Glutamatergic neuron (in vitro differentiated cells): ENCODE measurements around the gene HDAC6. TPM values are rescaled to one million over a fixed set of nuclear protein-coding genes. Genes with fewer than 3 reads are reported as not detected.
A peak's percentile ranks its signal among the peaks of the same experiment; 100 is the strongest.

ENCODE experiments used
- DNase-seq: peaks from one replicate; pipeline ENCODE4 v3.0.0; 2022
- H3K27ac Mint-ChIP-seq: one replicate; pipeline ENCODE4 v1.8.0; 2020; ENCODE audit warnings: mild to moderate bottlenecking, mixed read lengths, inconsistent platforms; ENCODE audit not compliant: unreplicated experiment
- H3K27me3 Mint-ChIP-seq: one replicate; pipeline ENCODE4 v1.8.0; 2020; ENCODE audit warnings: mild to moderate bottlenecking, moderate library complexity, mixed read lengths, inconsistent platforms; ENCODE audit not compliant: unreplicated experiment
- H3K36me3 Mint-ChIP-seq: one replicate; pipeline ENCODE4 v1.8.0; 2020; ENCODE audit warnings: mild to moderate bottlenecking, mixed read lengths, inconsistent platforms; ENCODE audit not compliant: unreplicated experiment
- H3K4me1 Mint-ChIP-seq: one replicate; pipeline ENCODE4 v1.8.0; 2020; ENCODE audit warnings: mild to moderate bottlenecking, low read depth, mixed read lengths, inconsistent platforms; ENCODE audit not compliant: unreplicated experiment
- H3K4me3 Mint-ChIP-seq: one replicate; pipeline ENCODE4 v1.8.0; 2020; ENCODE audit warnings: mild to moderate bottlenecking, mixed read lengths, inconsistent platforms; ENCODE audit not compliant: unreplicated experiment
- H3K9me3 Mint-ChIP-seq: one replicate; pipeline ENCODE4 v1.8.0; 2020; ENCODE audit warnings: mild to moderate bottlenecking, moderate library complexity, mixed read lengths, inconsistent platforms; ENCODE audit not compliant: unreplicated experiment
- total RNA-seq: library from RNA; stranded (reverse); fragmentation: NEBNext Ultra II Directional; extraction: Animal tissue kit (Norgen Biotek cat#: 25700); gene quantifications from one replicate; pipeline ENCODE4 v1.2.1, GENCODE V29; 2021; ENCODE audit not compliant: unreplicated experiment
- TF ChIP-seq, protein P1 (sequence below): fragments of 200-600 bp; sonication (generic); IDR thresholded peaks from one replicate; pipeline ENCODE4 v1.5.0; 2021; ENCODE audit not compliant: partially characterized antibody, unreplicated experiment

HDAC6 gene
- total RNA-seq, 1 donor from 2014 or later, result 264 TPM

DNA sequence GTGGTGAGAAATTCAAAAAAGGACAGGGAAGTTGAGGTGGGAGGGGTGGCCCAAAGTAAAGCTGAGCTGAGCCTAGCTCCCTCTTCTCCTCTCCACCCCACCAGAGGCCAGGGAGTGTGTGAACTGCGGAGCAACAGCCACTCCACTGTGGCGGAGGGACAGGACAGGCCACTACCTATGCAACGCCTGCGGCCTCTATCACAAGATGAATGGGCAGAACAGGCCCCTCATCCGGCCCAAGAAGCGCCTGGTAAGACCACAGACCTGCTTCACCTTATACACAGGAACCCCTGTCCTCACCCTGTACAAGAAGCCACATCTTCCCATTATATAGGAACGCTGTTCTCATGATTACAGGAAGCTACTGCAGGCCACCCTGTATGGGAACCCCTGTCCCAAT is 9.6 kb upstream of the HDAC6 start:
- Mint-ChIP-seq H3K27ac (no peak overlapping the region), H3K4me1 (peaks cover 5% of the 10 kb centered on the region), H3K36me3 (no peaks in the 10 kb centered on the region), H3K4me3 (no peak overlapping the region), H3K27me3 (no peaks in the 10 kb centered on the region), H3K9me3 (peaks cover 5% of the 10 kb centered on the region)
- DNase-seq, result no peak
- TF ChIP-seq, protein P1, sequence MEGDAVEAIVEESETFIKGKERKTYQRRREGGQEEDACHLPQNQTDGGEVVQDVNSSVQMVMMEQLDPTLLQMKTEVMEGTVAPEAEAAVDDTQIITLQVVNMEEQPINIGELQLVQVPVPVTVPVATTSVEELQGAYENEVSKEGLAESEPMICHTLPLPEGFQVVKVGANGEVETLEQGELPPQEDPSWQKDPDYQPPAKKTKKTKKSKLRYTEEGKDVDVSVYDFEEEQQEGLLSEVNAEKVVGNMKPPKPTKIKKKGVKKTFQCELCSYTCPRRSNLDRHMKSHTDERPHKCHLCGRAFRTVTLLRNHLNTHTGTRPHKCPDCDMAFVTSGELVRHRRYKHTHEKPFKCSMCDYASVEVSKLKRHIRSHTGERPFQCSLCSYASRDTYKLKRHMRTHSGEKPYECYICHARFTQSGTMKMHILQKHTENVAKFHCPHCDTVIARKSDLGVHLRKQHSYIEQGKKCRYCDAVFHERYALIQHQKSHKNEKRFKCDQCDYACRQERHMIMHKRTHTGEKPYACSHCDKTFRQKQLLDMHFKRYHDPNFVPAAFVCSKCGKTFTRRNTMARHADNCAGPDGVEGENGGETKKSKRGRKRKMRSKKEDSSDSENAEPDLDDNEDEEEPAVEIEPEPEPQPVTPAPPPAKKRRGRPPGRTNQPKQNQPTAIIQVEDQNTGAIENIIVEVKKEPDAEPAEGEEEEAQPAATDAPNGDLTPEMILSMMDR, result no peak

DNA sequence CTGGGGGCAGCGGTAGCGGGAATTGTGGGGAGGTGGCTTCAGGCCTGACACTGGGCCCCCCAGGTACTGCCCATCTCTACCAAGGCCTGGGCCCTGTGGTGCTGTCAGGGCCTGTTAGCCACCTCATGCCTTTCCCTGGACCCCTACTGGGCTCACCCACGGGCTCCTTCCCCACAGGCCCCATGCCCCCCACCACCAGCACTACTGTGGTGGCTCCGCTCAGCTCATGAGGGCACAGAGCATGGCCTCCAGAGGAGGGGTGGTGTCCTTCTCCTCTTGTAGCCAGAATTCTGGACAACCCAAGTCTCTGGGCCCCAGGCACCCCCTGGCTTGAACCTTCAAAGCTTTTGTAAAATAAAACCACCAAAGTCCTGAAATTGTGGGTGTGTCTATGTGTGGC is 7.9 kb upstream of the HDAC6 start:
- no peak overlapping the region for H3K27ac Mint-ChIP-seq
- peaks cover 5% of the 10 kb centered on the region for H3K9me3 Mint-ChIP-seq
- no peaks in the 10 kb centered on the region for H3K36me3 Mint-ChIP-seq
- no peak for DNase-seq
- TF ChIP-seq, protein P1, result no peak
- H3K4me1 Mint-ChIP-seq, result peaks cover 3% of the 10 kb centered on the region
- no peak overlapping the region for H3K4me3 Mint-ChIP-seq
- no peaks in the 10 kb centered on the region for H3K27me3 Mint-ChIP-seq

DNA sequence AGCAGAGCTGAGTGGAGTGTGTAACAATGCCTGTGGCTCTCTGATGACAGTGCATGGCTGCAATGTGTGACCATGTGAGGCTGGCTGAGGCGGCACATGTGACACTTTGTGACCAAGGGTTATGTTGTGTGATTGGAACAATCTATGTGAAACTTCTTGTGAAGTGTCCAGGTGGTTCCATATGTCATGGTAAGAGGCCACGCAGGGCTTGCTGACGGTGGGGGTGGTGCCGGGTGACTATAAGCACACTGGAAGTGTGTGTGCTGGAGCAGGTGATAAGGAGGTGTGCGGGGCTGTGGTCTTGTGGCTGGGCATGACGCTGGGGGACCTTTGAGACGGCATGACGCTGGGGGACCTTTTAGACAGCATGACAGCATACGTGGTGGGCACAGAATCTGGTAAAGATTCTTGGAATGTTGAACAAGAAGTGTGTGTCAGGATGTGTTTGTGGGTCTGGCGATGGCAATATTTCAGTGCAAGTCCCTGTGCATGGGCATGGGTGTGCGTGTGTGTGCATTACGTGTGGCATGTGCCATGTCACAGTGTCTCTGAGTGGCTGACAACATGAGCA is 7.4 kb upstream of the HDAC6 start:
- Mint-ChIP-seq H3K9me3 (peaks cover 5% of the 10 kb centered on the region), H3K4me3 (no peak overlapping the region), H3K36me3 (no peaks in the 10 kb centered on the region), H3K27ac (peak overlapping the region; percentile 28), H3K27me3 (no peaks in the 10 kb centered on the region), H3K4me1 (peaks cover 3% of the 10 kb centered on the region)
- TF ChIP-seq, protein P1, result no peak
- DNase-seq, result no peak

DNA sequence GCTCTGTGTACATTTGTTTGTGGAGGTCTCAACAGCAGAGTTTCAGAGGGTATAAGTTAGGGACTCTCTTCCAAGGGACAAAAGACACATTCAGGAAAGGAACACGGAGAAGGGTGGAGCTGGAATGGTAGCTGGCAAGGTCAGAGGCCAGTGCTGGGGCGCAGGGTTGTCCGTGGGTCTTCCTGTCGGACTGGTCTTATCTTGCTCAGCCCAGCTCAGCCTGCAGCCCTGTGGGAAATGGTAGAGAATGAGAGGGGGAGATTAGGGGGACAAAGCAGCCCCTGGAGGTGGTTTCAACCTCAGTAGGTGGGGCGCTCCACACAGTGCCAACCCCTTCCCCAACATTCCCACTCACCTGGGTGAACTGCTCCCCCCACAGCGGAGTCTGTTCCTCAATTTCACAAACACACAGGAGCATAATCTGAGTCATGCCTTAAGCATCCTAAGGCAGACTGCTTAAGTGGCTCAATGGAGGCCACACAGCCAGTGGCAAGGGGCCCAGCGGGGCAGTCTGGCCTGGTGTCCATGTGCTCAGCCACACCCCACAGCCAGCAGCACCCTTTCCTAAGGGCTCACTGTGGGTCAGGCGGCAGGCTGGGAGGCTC is 6.9 kb upstream of the HDAC6 start:
- Mint-ChIP-seq H3K36me3 (no peaks in the 10 kb centered on the region), H3K27ac (no peak overlapping the region), H3K4me3 (no peak overlapping the region), H3K27me3 (no peaks in the 10 kb centered on the region), H3K9me3 (peaks cover 5% of the 10 kb centered on the region), H3K4me1 (peaks cover 3% of the 10 kb centered on the region)
- DNase-seq, result no peak
- TF ChIP-seq, protein P1, result no peak

DNA sequence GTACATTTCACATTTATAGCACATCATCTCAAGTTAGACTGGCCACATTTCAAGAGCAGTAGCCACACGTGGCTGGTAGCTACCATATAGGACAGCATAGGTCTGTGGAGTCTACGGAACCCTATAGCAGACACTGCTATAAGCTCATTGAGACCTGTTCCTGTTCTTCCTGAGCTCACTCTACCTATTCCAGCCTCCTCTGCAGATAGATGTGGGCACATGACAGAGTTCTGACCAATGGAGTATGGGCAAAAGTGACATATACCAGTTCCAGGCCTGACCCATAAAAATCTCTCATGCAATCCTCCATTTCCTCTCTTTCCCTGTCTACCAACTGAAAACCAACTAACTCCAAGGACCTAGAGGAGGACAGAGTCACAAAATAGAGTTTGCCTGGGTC is 3.5 kb upstream of the HDAC6 start:
- Mint-ChIP-seq H3K4me3 (no peak overlapping the region), H3K36me3 (no peaks in the 10 kb centered on the region), H3K27ac (no peak overlapping the region), H3K27me3 (peaks cover 6% of the 10 kb centered on the region), H3K9me3 (peaks cover 12% of the 10 kb centered on the region), H3K4me1 (peaks cover 3% of the 10 kb centered on the region)
- DNase-seq, result no peak
- TF ChIP-seq, protein P1, result no peak
